Endodermal cell (in vitro differentiated cells): ENCODE measurements around the gene TTBK1. TPM values are rescaled to one million over a fixed set of nuclear protein-coding genes. Genes with fewer than 3 reads are reported as not detected.

Source experiments
- DNase-seq: peaks from one replicate; pipeline ENCODE4 v3.0.0-alpha.2; 2017
- H3K27ac ChIP-seq: 2 replicates; pipeline ENCODE4 v1.5.1; 2013; ENCODE audit warnings: mild to moderate bottlenecking, low read depth, low read length, moderate library complexity
- H3K27me3 ChIP-seq: 2 replicates; pipeline ENCODE4 v1.6.1; 2013; ENCODE audit warnings: mild to moderate bottlenecking, low read length, moderate library complexity; ENCODE audit not compliant: insufficient read depth, control insufficient read depth, poor library complexity, severe bottlenecking
- H3K36me3 ChIP-seq: 2 replicates; pipeline ENCODE4 v1.7.0; 2013; ENCODE audit warnings: mild to moderate bottlenecking, low read length, moderate library complexity; ENCODE audit not compliant: control insufficient read depth, insufficient read depth
- H3K4me1 ChIP-seq: one replicate; pipeline ENCODE4 v1.7.0; 2013; ENCODE audit warnings: low read length; ENCODE audit not compliant: control insufficient read depth, insufficient read depth
- H3K4me3 ChIP-seq: 2 replicates; pipeline ENCODE4 v1.5.1; 2013; ENCODE audit warnings: mild to moderate bottlenecking, low read length, moderate library complexity
- H3K9ac ChIP-seq: 2 replicates; pipeline ENCODE4 v1.6.1; 2013; ENCODE audit warnings: mild to moderate bottlenecking, low read length, moderate library complexity; ENCODE audit not compliant: poor library complexity, severe bottlenecking; ENCODE audit errors: extremely low read depth
- H3K9me3 ChIP-seq: 2 replicates; pipeline ENCODE4 v1.6.1; 2013; ENCODE audit warnings: mild to moderate bottlenecking, low read length, moderate library complexity; ENCODE audit not compliant: control insufficient read depth
- H3K27ac Mint-ChIP-seq: 2 replicates; pipeline ENCODE4 v1.8.0; 2020; ENCODE audit warnings: mixed read lengths
- H3K27me3 Mint-ChIP-seq: 2 replicates; pipeline ENCODE4 v1.8.0; 2021; ENCODE audit warnings: mild to moderate bottlenecking, mixed read lengths; ENCODE audit not compliant: insufficient read depth
- H3K36me3 Mint-ChIP-seq: 2 replicates; pipeline ENCODE4 v1.8.0; 2020; ENCODE audit warnings: low read depth, mixed read lengths
- H3K4me1 Mint-ChIP-seq: 2 replicates; pipeline ENCODE4 v1.8.0; 2020; ENCODE audit warnings: mixed read lengths
- H3K4me3 Mint-ChIP-seq: 2 replicates; pipeline ENCODE4 v1.8.0; 2020; ENCODE audit warnings: mild to moderate bottlenecking, moderate library complexity, mixed read lengths
- H3K9me3 Mint-ChIP-seq: 2 replicates; pipeline ENCODE4 v1.8.0; 2020; ENCODE audit warnings: mild to moderate bottlenecking, mixed read lengths
- CTCF ChIP-seq: fragments of 200-600 bp; sonication (generic); conservative IDR thresholded peaks from 2 replicates; pipeline ENCODE4 v1.5.0; 2021; ENCODE audit warnings: antibody characterized with exemption, mild to moderate bottlenecking
- WGBS, 2 experiments: methylation state at CpG; one replicate each; pipeline versions ENCODE4 v1.1.5 to v1.1.7; 2013; ENCODE audit warnings: missing lambda C conversion rate in 2 of 2, mixed read lengths in 1 of 2; ENCODE audit not compliant: insufficient coverage in 1 of 2, insufficient read length in 1 of 2; 5-methylcytosine and 5-hydroxymethylcytosine counted together
- total RNA-seq, 2 donors: library from RNA; stranded (reverse); fragmentation: NEBNext Ultra II Directional in 1 of 2; extraction: Animal tissue kit (Norgen Biotek cat#: 25700) in 1 of 2; gene quantifications; 2 replicates in 1 of 2; 3 replicates in 1 of 2; pipeline ENCODE4 v1.2.1, GENCODE V29; 2021

The TTBK1 gene
- total RNA-seq, 2 donors from 2014 or later = 0.62 TPM

GRCh38 chr6:43271944-43272343, 28.7 kb downstream of the TTBK1 start:
- H3K9ac ChIP-seq = no peak overlapping the region
- no peak overlapping the region for H3K4me3 Mint-ChIP-seq
- no peak overlapping the region for H3K27ac Mint-ChIP-seq
- H3K4me1 Mint-ChIP-seq = peaks cover 40% of the 10 kb centered on the region
- H3K27me3 ChIP-seq = peaks cover 53% of the 10 kb centered on the region
- no peak for DNase-seq
- H3K36me3 Mint-ChIP-seq = no peaks in the 10 kb centered on the region
- no peaks in the 10 kb centered on the region for H3K36me3 ChIP-seq
- no peak overlapping the region for H3K27ac ChIP-seq
- no peaks in the 10 kb centered on the region for H3K9me3 ChIP-seq
- H3K27me3 Mint-ChIP-seq = peaks cover 72% of the 10 kb centered on the region
- no peak overlapping the region for H3K4me3 ChIP-seq
- peaks cover 17% of the 10 kb centered on the region for H3K4me1 ChIP-seq
- TF ChIP-seq CTCF = no peak
- no peaks in the 10 kb centered on the region for H3K9me3 Mint-ChIP-seq

GRCh38 chr6:43273707-43274106, 30.4 kb downstream of the TTBK1 start:
- H3K4me3 Mint-ChIP-seq = peak overlapping the region; percentile 53
- WGBS, 2 experiments = 94 to 100% methylated on average over 1 to 2 of the region's 2 CpGs
- H3K27me3 Mint-ChIP-seq = peaks cover 73% of the 10 kb centered on the region

GRCh38 chr6:43274127-43274915, 31.0 kb downstream of the TTBK1 start:
- 83 to 90% methylated on average over 6 to 8 of the region's 10 CpGs for WGBS, 2 experiments
- Mint-ChIP-seq H3K4me1 (peaks cover 37% of the 10 kb centered on the region), H3K36me3 (no peaks in the 10 kb centered on the region), H3K9me3 (no peaks in the 10 kb centered on the region), H3K4me3 (peak overlapping the region; percentile 53), H3K27me3 (peaks cover 67% of the 10 kb centered on the region), H3K27ac (no peak overlapping the region)
- H3K27me3 ChIP-seq = peaks cover 42% of the 10 kb centered on the region
- H3K27ac ChIP-seq = no peak overlapping the region
- no peak overlapping the region for H3K9ac ChIP-seq
- DNase-seq = no peak
- H3K9me3 ChIP-seq = no peaks in the 10 kb centered on the region
- no peaks in the 10 kb centered on the region for H3K36me3 ChIP-seq
- no peak for TF ChIP-seq CTCF
- peaks cover 12% of the 10 kb centered on the region for H3K4me1 ChIP-seq
- no peak overlapping the region for H3K4me3 ChIP-seq

More at GRCh38 chr6:43273707-43274106, 30.4 kb downstream of the TTBK1 start:
- Mint-ChIP-seq H3K9me3 (no peaks in the 10 kb centered on the region), H3K27ac (no peak overlapping the region), H3K4me1 (peaks cover 38% of the 10 kb centered on the region), H3K36me3 (no peaks in the 10 kb centered on the region)
- H3K27ac ChIP-seq = no peak overlapping the region
- H3K36me3 ChIP-seq = no peaks in the 10 kb centered on the region
- H3K4me1 ChIP-seq = peaks cover 12% of the 10 kb centered on the region
- no peak overlapping the region for H3K9ac ChIP-seq
- H3K9me3 ChIP-seq = no peaks in the 10 kb centered on the region
- DNase-seq = no peak
- no peak overlapping the region for H3K4me3 ChIP-seq
- peaks cover 48% of the 10 kb centered on the region for H3K27me3 ChIP-seq
- TF ChIP-seq CTCF = no peak
